ENCODE results near the gene HES6.

HES6 gene

GRCh38 chr2:238240757-238241711 lies 1.2 kb upstream of the HES6 start:
- no peak for FAIRE-seq
- no peak for TF ChIP-seq POLR2A (IDR thresholded peaks at IDR 0.05; ENCODE audit: low read depth, low read length)
- no peak for DNase-seq (ENCODE audit: insufficient read length, low spot score)

DNA sequence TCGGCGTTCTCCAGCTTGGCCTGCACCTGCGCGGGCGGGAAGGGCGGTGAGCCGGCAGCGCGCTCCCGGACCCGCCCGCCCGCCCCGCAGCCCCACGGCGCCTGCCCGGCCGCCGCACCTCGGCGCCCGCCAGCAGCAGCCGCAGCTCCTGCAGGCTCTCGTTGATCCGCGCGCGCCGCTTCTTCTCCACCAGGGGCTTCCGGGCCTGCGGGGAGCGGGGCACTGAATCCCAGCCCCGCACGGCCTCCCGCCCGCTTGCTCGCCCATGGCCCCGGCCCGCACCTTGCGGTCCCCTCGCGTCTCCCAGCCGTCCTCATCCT lies 335 bp downstream of the HES6 start:
- FAIRE-seq (no peak), DNase-seq (ENCODE audit: insufficient read length, low spot score) (no peak)
- no peak for TF ChIP-seq POLR2A (IDR thresholded peaks at IDR 0.05; ENCODE audit: low read depth, low read length)

GRCh38 chr2:238238766-238239542 lies 884 bp downstream of the HES6 start:
- TF ChIP-seq POLR2A (IDR thresholded peaks at IDR 0.05; ENCODE audit: low read depth, low read length): no peak
- DNase-seq (ENCODE audit: insufficient read length, low spot score): no peak
- no peak for FAIRE-seq

DNA sequence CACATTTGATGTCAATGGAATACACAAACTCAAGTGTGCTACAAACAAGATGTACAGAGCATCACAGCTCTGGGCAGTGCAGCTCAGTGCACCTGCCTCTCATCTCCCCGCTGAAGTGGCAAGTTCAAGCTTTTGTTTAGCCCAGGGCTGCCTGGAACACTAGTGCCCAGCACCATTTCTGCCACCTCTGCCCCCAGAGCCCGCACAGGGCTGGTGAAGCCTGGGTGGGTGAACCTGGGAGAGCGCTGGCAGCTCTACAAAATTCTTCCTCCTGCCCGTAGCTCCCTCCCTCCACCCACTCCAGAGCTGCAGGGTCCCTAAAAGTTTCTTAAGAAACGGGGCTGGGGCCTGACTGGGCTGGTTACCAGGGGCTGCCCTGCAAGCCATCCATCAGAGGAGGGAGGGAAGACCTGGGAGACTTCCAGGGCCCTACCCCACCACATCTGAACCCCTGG lies 1.5 kb downstream of the HES6 start:
- TF ChIP-seq POLR2A (IDR thresholded peaks at IDR 0.05; ENCODE audit: low read depth, low read length): no peak
- DNase-seq (ENCODE audit: insufficient read length, low spot score): no peak
- FAIRE-seq: no peak

GRCh38 chr2:238237431-238238135 lies 2.3 kb downstream of the HES6 start:
- FAIRE-seq (no peak), DNase-seq (ENCODE audit: insufficient read length, low spot score) (no peak)
- TF ChIP-seq POLR2A (IDR thresholded peaks at IDR 0.05; ENCODE audit: low read depth, low read length): no peak

- DNase-seq (ENCODE audit: insufficient read length, low spot score) (no peak), FAIRE-seq (no peak)
- no peak for TF ChIP-seq POLR2A (IDR thresholded peaks at IDR 0.05; ENCODE audit: low read depth, low read length)
These were observed 3.3 kb downstream of the HES6 start for GRCh38 chr2:238236571-238236970.

DNA sequence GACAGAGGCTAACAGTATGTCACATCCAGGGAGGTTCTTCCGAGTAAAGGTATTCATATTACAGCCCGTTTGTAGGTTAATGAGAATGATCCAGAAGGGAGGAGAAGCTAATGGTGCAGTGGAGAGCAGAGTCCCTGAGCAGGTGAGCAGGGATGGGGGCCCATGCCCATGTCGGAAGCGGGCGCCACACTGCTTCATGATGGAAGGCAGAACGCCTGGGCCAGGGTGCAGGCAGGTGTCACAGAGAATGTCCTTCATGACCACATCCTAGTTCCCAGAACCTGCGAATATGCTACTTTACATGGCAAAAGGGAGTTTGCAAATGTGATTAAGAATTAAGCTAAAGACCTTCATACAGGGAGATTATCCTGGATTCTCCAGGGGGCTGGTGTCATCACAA lies 4.0 kb downstream of the HES6 start:
- no peak for FAIRE-seq
- DNase-seq (ENCODE audit: insufficient read length, low spot score): no peak
- no peak for TF ChIP-seq POLR2A (IDR thresholded peaks at IDR 0.05; ENCODE audit: low read depth, low read length)

DNA sequence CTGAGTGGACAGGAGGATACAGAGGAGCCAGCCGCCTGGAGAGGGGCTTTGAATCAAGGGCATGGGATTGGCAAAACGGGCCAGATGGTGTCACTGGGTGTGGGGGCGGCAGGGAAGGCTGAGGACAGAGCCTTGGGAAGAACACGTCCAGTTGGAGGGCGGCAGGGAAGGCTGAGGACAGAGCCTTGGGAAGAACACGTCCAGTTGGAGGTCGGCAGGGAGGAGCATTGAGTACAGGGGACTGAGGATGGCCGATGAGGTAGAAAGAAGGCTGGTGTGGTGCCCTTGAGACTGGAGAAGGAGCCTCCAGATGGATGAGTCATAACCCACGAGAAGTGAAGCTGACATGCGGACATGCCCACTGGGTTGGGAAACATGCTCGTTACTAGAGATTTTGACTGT lies 4.5 kb downstream of the HES6 start:
- FAIRE-seq (no peak), DNase-seq (ENCODE audit: insufficient read length, low spot score) (no peak)
- no peak for TF ChIP-seq POLR2A (IDR thresholded peaks at IDR 0.05; ENCODE audit: low read depth, low read length)

DNA sequence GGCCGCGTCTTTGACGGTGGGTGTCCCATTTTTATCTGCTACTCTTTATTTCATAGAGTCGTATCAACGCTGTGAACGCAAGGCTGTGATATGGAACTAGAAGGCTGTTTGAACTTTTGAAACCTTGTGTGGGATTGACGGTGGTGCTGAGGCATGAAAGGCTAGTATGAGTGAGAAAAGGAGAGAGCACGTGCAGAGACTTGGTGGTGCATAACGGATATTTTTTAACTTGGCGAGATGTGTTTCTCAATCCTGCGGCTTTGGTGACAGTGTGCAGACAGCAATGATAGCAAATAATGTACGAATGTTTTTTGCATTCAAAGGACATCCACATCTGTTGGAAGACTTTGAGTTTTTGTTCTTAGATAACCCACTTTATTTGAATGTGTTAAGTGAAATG lies 6.2 kb downstream of the HES6 start:
- DNase-seq (ENCODE audit: insufficient read length, low spot score) (no peak), FAIRE-seq (no peak)
- TF ChIP-seq POLR2A (IDR thresholded peaks at IDR 0.05; ENCODE audit: low read depth, low read length): no peak

- TF ChIP-seq POLR2A (IDR thresholded peaks at IDR 0.05; ENCODE audit: low read depth, low read length): no peak
- DNase-seq (ENCODE audit: insufficient read length, low spot score): no peak
- no peak for FAIRE-seq
These were observed 8.0 kb downstream of the HES6 start for GRCh38 chr2:238231809-238232208.

DNA sequence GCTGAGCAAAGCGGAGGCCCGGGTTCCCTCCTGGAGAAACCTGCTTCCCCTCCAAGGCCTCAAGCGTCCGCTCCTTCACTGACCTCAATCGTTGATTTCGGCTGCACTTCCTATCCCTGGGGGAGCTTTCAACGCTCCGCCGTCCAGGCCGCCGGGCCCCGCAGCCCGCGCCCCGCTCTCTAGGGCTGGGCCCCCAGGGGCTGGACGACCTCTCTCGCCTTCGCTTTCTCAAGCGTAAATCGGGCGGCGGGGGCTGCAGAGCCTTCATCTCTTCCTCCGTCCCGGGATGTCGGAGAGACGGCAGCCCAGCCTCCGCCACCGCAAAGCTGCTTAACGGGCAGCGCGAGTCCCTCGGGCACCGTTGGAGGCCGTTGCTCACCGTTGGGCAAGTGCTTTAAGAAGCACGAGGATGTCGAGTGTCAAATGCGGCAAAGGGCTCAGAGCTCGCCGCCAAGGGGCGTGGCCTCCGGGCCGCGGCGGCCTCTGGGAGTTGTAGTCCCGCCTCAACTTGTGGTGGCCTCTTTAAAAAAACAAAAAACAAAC lies 8.5 kb downstream of the HES6 start:
- FAIRE-seq: no peak
- TF ChIP-seq POLR2A (IDR thresholded peaks at IDR 0.05; ENCODE audit: low read depth, low read length): no peak
- no peak for DNase-seq (ENCODE audit: insufficient read length, low spot score)

GRCh38 chr2:238230699-238231098 lies 9.1 kb downstream of the HES6 start:
- TF ChIP-seq POLR2A (IDR thresholded peaks at IDR 0.05; ENCODE audit: low read depth, low read length): no peak
- no peak for DNase-seq (ENCODE audit: insufficient read length, low spot score)
- FAIRE-seq: no peak

GRCh38 chr2:238228700-238229099 lies 11.1 kb downstream of the HES6 start:
- DNase-seq (ENCODE audit: insufficient read length, low spot score) (no peak), FAIRE-seq (no peak)
- no peak for TF ChIP-seq POLR2A (IDR thresholded peaks at IDR 0.05; ENCODE audit: low read depth, low read length)

DNA sequence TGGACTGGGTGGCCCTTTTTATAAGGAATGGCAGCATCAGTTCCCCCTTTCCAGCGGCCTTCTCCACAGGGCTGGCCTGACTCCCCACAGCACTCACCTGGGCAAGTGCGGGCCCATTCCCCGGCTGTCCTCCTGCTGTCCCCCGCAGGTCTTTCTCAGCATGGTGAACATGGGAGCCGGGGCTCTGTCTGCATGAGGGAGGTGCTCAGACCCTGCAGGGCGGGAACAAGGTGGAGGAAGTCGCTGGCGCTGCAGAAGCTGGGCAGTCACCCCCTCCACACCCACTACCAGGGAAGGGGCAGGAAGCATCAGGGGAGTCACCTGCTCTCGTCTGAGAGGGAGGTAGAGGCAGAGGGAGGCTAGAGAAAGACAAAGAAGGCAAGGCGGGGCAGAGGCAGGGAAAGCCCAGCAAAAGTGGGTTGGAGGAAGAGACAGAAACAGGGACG lies 12.2 kb downstream of the HES6 start:
- no peak for TF ChIP-seq POLR2A (IDR thresholded peaks at IDR 0.05; ENCODE audit: low read depth, low read length)
- no peak for FAIRE-seq
- no peak for DNase-seq (ENCODE audit: insufficient read length, low spot score)

All from H54 (cell line).